NB4 (cell line): ENCODE results near the gene BTBD2.

Experiments used
- MYC ChIP-seq: IDR thresholded peaks from 2 replicates; pipeline ENCODE4 v1.6.1; 2011; ENCODE audit warnings: low read depth, low read length
- POLR2A ChIP-seq: IDR thresholded peaks from 2 replicates; pipeline ENCODE4 v1.6.1; 2011; ENCODE audit warnings: mild to moderate bottlenecking; ENCODE audit not compliant: insufficient read length; ENCODE audit errors: extremely low read depth
- TF ChIP-seq, protein P1 (sequence below): IDR thresholded peaks from one replicate; pipeline ENCODE4 v1.5.1; 2012; ENCODE audit warnings: low read depth, low read length

DNA sequence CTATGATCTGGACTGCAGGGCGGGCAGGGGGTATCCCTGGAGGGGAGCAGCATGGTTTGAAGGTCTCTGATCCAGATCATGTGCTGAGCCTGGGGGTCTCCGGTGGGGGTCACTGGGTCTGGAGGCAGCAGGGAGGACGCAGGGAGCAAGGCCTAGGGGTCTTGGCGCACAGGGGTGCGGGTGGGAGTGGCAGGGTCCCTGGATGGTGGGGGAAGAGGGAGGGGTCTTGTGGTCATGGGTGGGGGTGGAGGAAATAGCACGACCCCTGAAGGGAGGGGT lies 1.9 kb downstream of the BTBD2 start:
- TF ChIP-seq, protein P1, sequence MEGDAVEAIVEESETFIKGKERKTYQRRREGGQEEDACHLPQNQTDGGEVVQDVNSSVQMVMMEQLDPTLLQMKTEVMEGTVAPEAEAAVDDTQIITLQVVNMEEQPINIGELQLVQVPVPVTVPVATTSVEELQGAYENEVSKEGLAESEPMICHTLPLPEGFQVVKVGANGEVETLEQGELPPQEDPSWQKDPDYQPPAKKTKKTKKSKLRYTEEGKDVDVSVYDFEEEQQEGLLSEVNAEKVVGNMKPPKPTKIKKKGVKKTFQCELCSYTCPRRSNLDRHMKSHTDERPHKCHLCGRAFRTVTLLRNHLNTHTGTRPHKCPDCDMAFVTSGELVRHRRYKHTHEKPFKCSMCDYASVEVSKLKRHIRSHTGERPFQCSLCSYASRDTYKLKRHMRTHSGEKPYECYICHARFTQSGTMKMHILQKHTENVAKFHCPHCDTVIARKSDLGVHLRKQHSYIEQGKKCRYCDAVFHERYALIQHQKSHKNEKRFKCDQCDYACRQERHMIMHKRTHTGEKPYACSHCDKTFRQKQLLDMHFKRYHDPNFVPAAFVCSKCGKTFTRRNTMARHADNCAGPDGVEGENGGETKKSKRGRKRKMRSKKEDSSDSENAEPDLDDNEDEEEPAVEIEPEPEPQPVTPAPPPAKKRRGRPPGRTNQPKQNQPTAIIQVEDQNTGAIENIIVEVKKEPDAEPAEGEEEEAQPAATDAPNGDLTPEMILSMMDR, result no peak
- TF ChIP-seq POLR2A, result no peak
- no peak for TF ChIP-seq MYC
